ENCODE results near the gene PNPLA7.
"Not testable (repeated sequence)": the region's sequence is repeated elsewhere in the genome, so short reads cannot be mapped to it uniquely, and the experiment has no call there.

Gene PNPLA7

DNA sequence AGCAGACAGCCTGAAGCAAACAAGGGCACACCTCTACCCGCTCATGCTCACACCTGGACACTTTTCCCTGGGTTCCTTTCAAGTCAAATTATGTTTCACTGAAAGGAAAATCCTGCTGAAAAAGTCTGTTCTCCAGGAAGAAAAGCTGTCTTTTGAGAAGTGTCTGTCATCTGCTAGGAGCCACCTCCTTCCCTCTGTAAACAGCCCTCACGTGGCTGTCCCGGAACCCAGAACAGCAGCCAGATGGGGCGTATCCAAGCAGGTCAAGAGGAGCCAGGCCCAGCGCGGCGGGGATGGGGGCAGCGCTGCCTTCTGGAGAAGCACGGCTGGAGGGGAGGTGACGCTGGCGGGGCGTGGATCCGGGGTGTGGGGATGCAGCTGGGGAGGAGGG lies at the start of gene PNPLA7:
PNPLA7 (minus strand) TSS at position 172 of the 391 bp plus-strand sequence. CDS start 205 bp downstream, outside the sequence.
- peak; percentile 43 to 46 for DNase-seq

DNA sequence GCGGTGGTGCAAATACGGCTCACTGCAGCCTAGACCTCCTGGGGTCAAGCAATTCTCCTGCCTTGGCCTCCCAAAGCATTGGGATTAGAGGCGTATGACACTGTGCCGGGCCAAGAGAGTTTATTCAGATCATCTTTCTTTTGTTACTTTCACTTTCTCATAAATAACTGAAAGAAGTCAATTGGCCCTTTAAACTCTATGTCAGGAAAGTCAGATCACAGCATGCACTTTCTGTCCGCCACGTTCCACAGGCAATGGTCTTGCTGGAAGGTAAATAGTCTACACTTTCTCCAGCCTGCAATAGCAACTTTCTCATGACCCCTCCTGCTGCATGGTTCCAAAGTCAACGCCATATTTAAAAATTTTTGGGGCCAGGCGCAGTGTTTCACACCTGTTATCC lies 48.7 kb upstream of the PNPLA7 start:
- DNase-seq = no peak

DNA sequence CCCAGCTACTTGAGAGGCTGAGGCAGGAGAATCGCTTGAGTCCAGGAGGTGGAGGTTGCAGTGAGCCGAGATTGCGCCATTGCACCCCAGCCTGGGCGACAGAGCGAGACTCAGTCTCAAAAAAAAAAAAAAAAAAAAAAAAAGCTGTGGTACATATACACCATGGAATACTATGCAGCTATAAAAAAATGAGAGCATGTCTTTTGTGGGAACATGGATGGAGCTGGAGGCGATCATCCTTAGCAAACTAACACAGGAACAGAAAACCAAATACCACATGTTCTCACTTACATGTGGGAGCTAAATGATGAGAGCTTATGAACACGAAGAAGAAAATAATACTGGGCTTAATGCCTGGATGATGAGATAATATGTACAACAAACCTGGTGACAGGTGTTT lies 46.4 kb upstream of the PNPLA7 start:
- not testable (repeated sequence) for DNase-seq

- no peak for DNase-seq
Measured at GRCh38 chr9:137593176-137593575, 43.0 kb upstream of the PNPLA7 start.

- no peak for DNase-seq
Measured at GRCh38 chr9:137592767-137593166, 42.6 kb upstream of the PNPLA7 start.

GRCh38 chr9:137590469-137591383 lies 40.5 kb upstream of the PNPLA7 start, which contains the start of gene ZMYND19:
Gene ZMYND19, minus strand, starts transcription at chr9:137590512. Its CDS starts 249 bp downstream, at chr9:137590263.
- DNase-seq = peak; percentile 86 to 93

DNA sequence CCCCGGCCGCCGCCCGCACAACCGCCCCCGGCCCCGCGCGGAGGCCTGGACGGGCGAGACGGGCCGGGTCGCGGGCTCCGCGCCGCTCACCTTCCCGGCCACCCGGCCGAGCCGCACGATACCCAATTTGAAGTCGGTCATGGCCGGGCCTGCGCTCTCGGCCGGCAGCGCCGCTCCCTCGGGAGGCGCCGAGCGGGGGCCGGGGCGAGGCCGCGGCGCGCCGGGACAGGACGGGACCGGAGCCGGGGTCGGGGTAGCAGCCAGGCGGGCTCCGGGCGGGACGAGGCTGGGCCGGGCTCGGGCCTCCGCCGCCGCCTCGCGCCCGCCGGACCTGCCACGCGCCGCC lies 39.9 kb upstream of the PNPLA7 start:
- no peak for DNase-seq

DNA sequence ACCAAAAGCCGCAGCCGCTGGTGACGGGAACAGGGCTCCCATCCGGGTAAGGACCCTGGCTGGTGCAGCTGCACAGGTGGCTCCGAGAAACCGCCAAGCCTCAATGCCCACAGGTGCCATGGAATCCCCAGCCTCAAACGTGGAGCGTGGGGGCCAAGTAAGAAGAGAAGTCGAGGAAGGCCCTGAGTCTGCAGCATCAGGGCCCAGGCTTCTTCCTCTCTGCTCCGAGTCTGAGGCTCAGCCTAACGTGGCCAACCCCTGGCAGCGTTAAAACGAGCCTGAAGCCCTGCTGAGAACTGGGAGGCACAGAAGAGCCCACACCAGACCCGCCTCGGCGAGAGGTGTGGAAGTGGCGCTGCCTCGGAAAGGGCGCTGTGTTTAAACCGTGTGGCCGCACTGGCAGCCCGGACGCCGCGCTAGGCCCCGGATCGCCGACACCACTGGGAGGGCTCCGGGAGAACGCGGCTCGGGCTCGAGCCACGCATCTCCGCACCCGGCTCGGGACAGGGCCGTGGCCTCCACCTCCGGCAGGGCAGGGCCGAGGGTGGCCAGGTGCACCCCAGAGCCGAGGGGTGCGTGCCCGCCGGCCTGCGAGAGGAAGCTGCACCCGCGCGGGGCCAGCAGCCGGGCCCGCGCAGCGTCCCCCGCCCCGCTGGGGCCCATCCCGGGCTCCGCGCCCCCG lies 39.4 kb upstream of the PNPLA7 start:
- DNase-seq = no peak

DNA sequence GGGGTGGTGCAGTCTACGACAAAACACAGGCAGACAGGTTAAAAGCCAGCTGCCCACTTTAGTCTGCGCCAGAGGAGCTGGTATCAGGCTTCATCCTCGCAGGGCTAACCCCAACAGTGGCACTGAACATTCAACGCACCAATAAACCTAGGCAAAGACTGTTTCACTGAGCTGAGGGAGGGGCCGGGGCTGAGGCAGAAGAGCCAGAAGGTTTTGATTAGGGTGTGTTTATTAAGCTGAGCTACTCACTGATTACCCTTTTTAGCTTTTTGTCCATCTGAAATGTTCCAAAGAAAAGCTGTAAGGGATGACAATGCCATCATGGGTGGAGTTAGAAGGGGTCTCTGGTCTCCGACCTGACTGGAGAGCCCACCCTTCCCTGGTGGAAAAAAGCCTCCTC lies 38.7 kb upstream of the PNPLA7 start:
- DNase-seq = no peak

DNA sequence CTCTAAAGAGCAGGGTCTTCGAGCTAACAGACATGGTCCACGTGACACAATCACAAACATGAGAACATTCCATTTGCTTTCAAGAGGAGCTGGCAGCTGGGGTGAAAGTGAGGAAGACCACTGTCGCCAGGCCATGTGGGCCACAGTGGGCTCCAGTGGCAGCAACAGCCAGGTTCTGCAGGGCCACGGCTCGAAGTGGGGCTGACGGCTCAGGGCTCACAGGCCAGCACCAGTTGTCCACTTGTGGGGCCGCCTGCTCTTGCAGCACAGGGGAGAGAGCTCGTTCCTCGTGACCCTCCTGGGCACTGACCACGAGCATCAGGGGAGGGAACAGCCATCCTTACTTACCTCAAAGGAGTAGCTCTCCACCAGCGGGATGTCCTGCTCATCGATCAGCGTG lies 38.1 kb upstream of the PNPLA7 start:
- no peak for DNase-seq

- DNase-seq = no peak
Measured at GRCh38 chr9:137586854-137587253, 36.7 kb upstream of the PNPLA7 start.

- no peak for DNase-seq
Measured at GRCh38 chr9:137583957-137584356, 33.8 kb upstream of the PNPLA7 start.

- no peak for DNase-seq
Measured at GRCh38 chr9:137583347-137583746, 33.1 kb upstream of the PNPLA7 start.

DNA sequence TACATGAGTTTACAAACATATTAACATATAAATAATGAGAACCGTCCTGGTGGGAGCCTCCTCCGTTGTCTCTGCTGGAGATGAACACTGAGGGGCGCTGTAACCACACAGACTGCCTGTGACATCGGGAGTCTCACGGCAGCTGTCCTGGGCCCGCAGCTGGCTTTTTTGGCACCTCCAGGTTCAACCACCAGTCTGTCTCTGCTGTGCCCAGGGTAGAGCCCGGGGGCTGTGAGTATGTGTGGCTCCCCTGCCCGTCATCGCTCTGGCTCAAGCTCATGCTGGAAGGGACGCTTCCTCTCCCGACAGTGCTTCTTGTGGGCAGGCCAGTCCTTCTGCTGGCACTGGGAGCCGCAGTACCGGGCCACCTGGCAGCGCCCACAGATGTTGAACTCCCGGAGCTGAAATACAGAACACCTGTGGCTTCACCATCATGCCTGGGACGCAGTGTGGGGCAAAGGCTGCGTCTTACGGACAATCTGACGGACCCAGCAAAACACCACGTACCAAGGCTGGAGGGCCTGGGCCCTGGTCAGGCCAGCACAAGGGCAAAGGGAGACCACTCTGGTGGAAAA lies 32.2 kb upstream of the PNPLA7 start:
- DNase-seq = no peak

DNA sequence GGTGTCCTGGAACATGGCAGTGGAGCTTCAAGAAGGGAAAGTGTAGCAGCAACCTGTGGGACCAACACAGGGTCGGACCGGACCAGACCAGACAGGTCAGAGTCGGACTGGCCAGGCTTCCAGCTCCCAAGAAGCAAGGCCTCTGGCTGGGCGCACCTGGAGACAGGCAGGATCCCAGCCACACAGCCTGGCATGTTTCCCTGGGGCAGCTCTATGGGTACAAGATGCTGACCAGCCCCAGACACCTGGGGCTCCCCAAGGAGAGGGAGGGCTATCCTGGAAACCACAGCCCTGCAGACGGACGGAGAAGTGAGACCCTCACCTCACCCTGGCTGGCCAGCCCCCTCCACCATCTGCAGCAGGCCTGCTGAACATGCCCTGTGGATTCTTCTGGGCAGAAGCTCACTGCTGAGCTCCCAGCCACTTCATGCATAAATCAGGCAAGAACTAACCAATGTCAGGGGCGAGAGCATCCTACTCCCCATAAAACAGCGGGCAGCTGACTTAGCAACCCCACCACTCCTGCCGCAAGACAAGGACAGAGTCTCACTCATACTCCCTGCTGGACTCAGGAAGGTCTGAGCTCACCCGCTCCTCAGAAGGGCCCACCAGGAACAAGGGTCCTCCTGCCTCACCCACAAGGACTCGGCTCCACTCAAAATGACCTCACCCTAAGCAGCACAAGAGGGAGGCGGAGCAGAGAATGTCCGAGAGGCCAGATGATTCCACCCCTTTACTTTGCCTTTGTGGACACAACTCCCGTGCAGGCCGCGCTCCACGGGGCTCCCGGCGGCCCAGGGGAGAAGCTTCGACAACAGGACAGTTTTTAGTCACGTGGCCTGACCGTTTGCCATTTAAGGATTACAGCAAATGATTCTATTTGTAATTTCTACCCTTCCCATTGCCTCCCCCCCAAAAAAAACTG lies 31.4 kb upstream of the PNPLA7 start:
- no peak for DNase-seq

- DNase-seq = no peak
Measured at GRCh38 chr9:137580954-137581322, 30.7 kb upstream of the PNPLA7 start.

DNA sequence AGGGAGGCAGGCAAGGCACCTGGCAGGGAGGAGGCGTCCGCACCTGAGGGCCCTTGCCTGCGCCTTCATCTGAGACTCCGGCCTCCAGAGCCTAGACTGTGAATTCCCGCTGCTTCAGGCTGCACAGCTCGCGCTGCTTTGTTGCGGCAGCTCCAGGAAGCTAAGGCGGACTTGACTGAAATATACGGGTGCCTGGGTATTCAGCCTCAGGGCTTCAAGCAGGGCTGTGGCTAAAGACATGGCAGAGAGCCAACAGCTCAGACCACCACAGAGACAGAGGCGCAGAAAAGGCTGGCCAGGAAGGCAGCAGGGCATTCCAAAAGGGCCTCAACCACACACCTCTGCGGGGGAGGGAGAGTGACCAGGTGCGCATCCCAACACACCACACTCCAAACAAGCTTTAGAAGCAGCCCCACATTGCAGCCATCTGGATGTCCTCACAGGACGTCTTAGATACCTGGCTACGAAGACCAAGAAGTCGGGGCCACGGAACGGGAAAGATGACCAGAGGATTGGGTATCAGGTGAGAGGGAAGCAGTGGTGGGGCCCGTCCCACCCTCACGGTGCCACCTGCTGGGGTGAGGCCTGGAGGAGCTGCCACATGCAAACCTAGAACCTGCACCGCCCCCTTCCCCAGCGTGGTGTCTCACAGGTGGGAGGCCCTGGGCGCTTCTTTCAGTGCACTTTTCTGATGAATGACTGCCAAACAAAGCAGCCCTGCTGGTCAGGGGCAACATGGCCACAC lies 30.2 kb upstream of the PNPLA7 start:
- DNase-seq = no peak

GRCh38 chr9:137579259-137579604 lies 29.0 kb upstream of the PNPLA7 start:
- DNase-seq = no peak

DNA sequence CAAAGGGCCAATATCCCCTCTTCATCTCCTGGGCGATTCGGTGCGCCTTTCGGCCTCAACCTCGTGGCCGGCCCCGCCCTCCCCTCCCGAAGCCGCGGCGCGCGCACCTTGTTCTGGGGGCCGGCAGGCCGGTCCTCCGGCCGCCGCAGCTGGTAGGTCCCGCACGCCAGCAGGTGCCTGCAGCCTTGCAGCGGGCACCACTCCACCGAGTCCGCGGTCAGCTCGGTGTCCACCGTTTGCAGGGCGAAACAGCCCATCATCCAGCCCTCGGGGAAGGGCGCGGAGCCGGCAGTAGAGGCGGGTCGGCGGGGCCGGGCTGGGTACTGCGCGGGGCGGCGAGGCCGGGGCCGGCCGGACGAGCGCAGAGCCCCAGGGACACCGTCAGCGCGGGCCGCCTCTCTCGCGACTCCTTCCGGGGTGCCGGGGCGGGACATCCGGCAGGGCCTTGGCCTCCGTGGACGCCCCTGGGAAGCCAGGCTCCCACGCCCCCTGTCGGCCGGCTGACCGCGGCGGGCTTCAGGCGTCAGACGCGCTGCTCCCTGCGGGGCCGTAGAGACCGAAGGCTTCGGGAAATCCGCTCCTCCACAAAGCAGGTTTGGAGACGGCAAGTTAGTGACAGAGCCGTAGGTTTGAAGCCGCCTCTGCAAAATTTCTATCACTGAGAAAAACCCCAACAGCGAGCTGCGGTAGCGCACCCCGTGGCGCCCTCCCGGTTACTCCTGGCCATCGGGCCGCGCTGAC lies 28.5 kb upstream of the PNPLA7 start, which contains the start of gene DPH7:
DPH7 (minus strand) TSS at position 408 of the 741 bp plus-strand sequence; CDS start at position 260, 148 bp downstream.
- peak; percentile 90 to 98 for DNase-seq

GRCh38 chr9:137575716-137576411 lies 25.7 kb upstream of the PNPLA7 start:
- no peak for DNase-seq

- DNase-seq = no peak
Measured at GRCh38 chr9:137575364-137575715, 25.1 kb upstream of the PNPLA7 start.
